Hepatocyte (in vitro differentiated cells): Measurements from ENCODE around the gene IL31RA.

ENCODE experiments used
- CTCF ChIP-seq: fragments of 200-600 bp; sonication (generic); IDR thresholded peaks from 2 replicates; pipeline ENCODE4 v1.5.1; 2016; ENCODE audit warnings: antibody characterized with exemption, mild to moderate bottlenecking; ENCODE audit not compliant: poor library complexity
- EZH2phosphoT487 ChIP-seq: fragments of 200-600 bp; sonication (generic); IDR thresholded peaks from one replicate; pipeline ENCODE4 v1.6.1; 2018; ENCODE audit warnings: antibody characterized with exemption, mild to moderate bottlenecking, low read depth, moderate library complexity; ENCODE audit not compliant: unreplicated experiment, severe bottlenecking

DNA sequence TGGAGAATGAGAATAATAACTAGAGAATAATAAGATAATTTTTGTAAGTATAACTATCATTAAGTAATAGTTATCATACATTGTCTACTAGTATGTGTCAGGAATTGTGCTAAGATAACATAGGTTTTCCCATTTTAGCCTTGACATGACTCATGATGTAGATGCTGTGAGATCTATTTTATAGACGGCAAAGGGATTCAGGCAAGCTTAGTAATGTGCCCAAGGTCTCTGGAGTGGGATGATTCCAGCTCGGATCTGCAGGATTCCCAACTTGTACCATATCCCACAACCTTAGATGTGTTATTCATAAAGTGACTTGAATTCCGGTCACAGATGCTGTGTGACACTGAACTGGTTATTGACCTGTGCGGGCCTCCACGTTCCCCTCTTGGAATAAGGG is 51.5 kb downstream of the IL31RA start:
- no peak for TF ChIP-seq EZH2phosphoT487
- TF ChIP-seq CTCF = no peak
